Gastrocnemius medialis (tissue), 4 donors: ENCODE measurements around the gene SLC11A2. TPM values are rescaled to one million over a fixed set of nuclear protein-coding genes. Genes with fewer than 3 reads are reported as not detected.

Experiments
- ATAC-seq, 2 donors: fragments of 150-250 bp; one replicate each; pipeline ENCODE4 v1.9.1; 2016
- DNase-seq, 2 donors: peaks; one replicate each; pipeline ENCODE4 v3.0.0-alpha.2; 2019
- H3K27ac ChIP-seq, 4 donors: fragments of 200-600 bp; sonication (generic); 1 replicate in 1 of 4; 2 replicates in 3 of 4; pipeline ENCODE4 v1.5.1; 2016 to 2018; ENCODE audit warnings: mild to moderate bottlenecking in 2 of 4, moderate library complexity in 1 of 4
- H3K27me3 ChIP-seq, 3 donors: fragments of 200-600 bp; sonication (generic) in 2 of 3; 1 replicate in 1 of 3; 2 replicates in 2 of 3; pipeline versions ENCODE4 v1.5.1 to v1.6.0; 2016 to 2019; ENCODE audit warnings: mild to moderate bottlenecking in 1 of 3, moderate library complexity in 1 of 3
- H3K36me3 ChIP-seq, 2 donors: fragments of 200-600 bp; sonication (generic) in 1 of 2; one replicate each; pipeline ENCODE4 v1.5.1; 2017 to 2018
- H3K4me1 ChIP-seq, 2 donors: fragments of 200-600 bp; sonication (generic) in 1 of 2; one replicate each; pipeline ENCODE4 v1.5.1; 2016 to 2017; ENCODE audit warnings: mild to moderate bottlenecking in 2 of 2
- H3K4me3 ChIP-seq, 4 donors: fragments of 200-600 bp; sonication (generic) in 3 of 4; 1 replicate in 1 of 4; 2 replicates in 3 of 4; pipeline ENCODE4 v1.5.1; 2016 to 2019; ENCODE audit warnings: mild to moderate bottlenecking in 2 of 4
- H3K9me3 ChIP-seq, 3 donors: fragments of 200-600 bp; sonication (generic) in 2 of 3; 1 replicate in 1 of 3; 2 replicates in 2 of 3; pipeline ENCODE4 v1.5.1; 2016 to 2019
- CTCF ChIP-seq, 5 experiments: fragments of 450-650 bp in 3 of 5; fragments of 200-600 bp in 2 of 5; sonication (generic) in 2 of 5; IDR thresholded peaks in 4 of 5; conservative IDR thresholded peaks in 1 of 5; 1 replicate in 4 of 5; 2 replicates in 1 of 5; pipeline ENCODE4 v1.5.1; 2016 to 2019; ENCODE audit warnings: antibody characterized with exemption in 5 of 5, mild to moderate bottlenecking in 3 of 5, moderate library complexity in 3 of 5
- POLR2A ChIP-seq, 2 donors: fragments of 450-650 bp; IDR thresholded peaks; one replicate each; pipeline ENCODE4 v1.6.1; 2017; ENCODE audit warnings: antibody characterized with exemption in 2 of 2, mild to moderate bottlenecking in 2 of 2, moderate library complexity in 2 of 2
- in situ Hi-C, 4 donors: fragments of 200-750 bp; cut with MboI; loops; one replicate each; pipeline versions ENCODE4 v1.15.0 to v1.8.0; 2017; ENCODE audit warnings: low sequenced_read_pairs in 4 of 4
- intact Hi-C: fragments of 100-400 bp; cut with DNase I; formaldehyde crosslinking; loops from one replicate; pipeline ENCODE4 v1.15.1; 2023; ENCODE audit warnings: low total_unique reads
- total RNA-seq, 4 donors: library from RNA; depleted of rRNA; stranded (reverse); fragments of >200 nt; gene quantifications; one replicate each; pipeline versions ENCODE4 v1.1.0 to v1.2.3, GENCODE V29; 2016

SLC11A2 gene
- total RNA-seq, 4 donors from 2014 or later, result 24.0 to 65.4 (median 47.0) TPM

GRCh38 chr12:50971946-50972345, 54.2 kb downstream of the SLC11A2 start:
- no peak for TF ChIP-seq CTCF (IDR thresholded peaks at IDR 0.05 in 4 of 5, conservative IDR thresholded peaks at IDR 0.05 in 1 of 5)
- TF ChIP-seq POLR2A (IDR thresholded peaks at IDR 0.05), result no peak
- ATAC-seq (peak; percentile 97 to 100), DNase-seq (no peak)
- Histone ChIP-seq H3K4me1 (peaks cover 13 to 17% of the 10 kb centered on the region in 2 donors), H3K27me3 (no peaks in the 10 kb centered on the region), H3K9me3 (no peaks in the 10 kb centered on the region), H3K4me3 (no peak overlapping the region), H3K27ac (peak overlapping the region; percentile 53 to 72 (median 59)), H3K36me3 (peaks cover 0 to 23% of the 10 kb centered on the region in 2 donors)
- intact Hi-C loops, result no loop called here
- in situ Hi-C loops, result no loop called here

DNA sequence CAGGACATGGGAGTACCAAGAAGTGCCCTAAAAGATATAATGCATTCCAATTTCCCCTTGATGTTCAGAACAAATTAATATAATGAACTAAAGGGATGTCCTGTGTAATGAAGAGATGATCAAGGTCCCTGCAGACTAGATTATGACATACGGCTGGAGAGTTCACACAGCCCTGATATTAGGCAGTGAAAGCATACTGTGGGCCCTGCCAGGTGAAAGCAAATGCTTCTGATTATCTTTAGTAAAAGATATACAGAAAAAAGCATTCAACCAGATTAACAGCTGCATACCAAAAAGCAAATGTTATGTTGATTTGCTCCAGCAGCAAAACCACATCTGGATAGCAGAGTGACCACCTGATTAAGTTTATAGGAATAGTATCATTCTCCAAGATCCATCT, 61.8 kb downstream of the SLC11A2 start:
- ATAC-seq (no peak), DNase-seq (no peak)
- Histone ChIP-seq H3K27me3 (no peaks in the 10 kb centered on the region), H3K36me3 (peaks cover 0 to 14% of the 10 kb centered on the region in 2 donors), H3K9me3 (no peaks in the 10 kb centered on the region), H3K4me3 (no peak overlapping the region), H3K4me1 (peaks cover 0 to 17% of the 10 kb centered on the region in 2 donors), H3K27ac (no peak overlapping the region)
- in situ Hi-C loops, result no loop called here
- TF ChIP-seq POLR2A (IDR thresholded peaks at IDR 0.05) (no peak), CTCF (IDR thresholded peaks at IDR 0.05 in 4 of 5, conservative IDR thresholded peaks at IDR 0.05 in 1 of 5) (no peak)
- intact Hi-C loops, result no loop called here

DNA sequence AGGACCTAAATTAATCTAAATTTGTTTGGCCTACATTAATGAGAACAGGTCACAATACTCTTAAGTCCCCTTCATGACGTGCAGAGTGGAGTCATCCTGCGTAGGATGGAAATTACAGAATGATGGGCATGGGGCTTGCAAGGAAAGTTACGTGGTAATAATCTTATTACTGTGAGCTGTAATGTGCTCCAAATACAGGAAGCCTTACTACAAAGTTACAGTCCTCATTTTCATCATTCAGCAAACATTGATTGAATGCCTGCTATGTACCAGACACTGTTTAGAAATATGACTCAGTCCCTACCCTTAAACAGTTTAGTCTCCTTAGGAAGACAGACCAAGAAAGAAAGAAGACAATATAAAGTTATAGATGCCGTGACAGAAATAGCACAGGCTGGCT, 64.5 kb downstream of the SLC11A2 start:
- in situ Hi-C loops, result no loop called here
- Histone ChIP-seq H3K27me3 (no peaks in the 10 kb centered on the region), H3K4me1 (peaks cover 0 to 17% of the 10 kb centered on the region in 2 donors), H3K27ac (peak overlapping the region in 1 of 4 donors; percentile 50), H3K4me3 (no peak overlapping the region), H3K9me3 (no peaks in the 10 kb centered on the region), H3K36me3 (no peaks in the 10 kb centered on the region)
- ATAC-seq (peak in 1 of 2 donors; percentile 75), DNase-seq (no peak)
- intact Hi-C loops, result no loop called here
- TF ChIP-seq CTCF (IDR thresholded peaks at IDR 0.05 in 4 of 5, conservative IDR thresholded peaks at IDR 0.05 in 1 of 5) (no peak), POLR2A (IDR thresholded peaks at IDR 0.05) (no peak)

DNA sequence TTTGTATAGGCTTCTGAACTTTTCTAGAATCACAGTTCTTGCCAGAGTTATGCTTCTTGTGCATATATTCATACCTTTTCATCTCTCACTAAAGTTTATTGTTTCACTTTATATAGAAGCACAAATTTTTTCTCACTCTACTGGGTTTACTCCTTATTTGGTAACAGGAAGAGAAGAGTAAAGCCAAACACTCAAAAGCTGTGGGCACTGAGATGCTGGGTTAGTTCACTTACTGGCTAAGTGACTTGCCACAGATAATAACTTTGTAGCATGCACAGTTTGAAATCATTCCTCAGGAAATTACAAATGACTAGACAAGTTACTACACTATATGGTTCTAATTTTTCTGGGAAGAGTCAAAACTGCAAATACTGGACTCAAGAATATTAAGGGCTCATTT, 66.1 kb downstream of the SLC11A2 start:
- intact Hi-C loops (no loop called here), in situ Hi-C loops (no loop called here)
- no peak for ATAC-seq

More for the DNA sequence above, 66.1 kb downstream of the SLC11A2 start:
- Histone ChIP-seq H3K36me3 (no peaks in the 10 kb centered on the region), H3K9me3 (no peaks in the 10 kb centered on the region), H3K4me3 (no peak overlapping the region), H3K4me1 (peaks cover 0 to 21% of the 10 kb centered on the region in 2 donors), H3K27ac (no peak overlapping the region), H3K27me3 (no peaks in the 10 kb centered on the region)
- DNase-seq, result no peak
- no peak for TF ChIP-seq CTCF (IDR thresholded peaks at IDR 0.05 in 4 of 5, conservative IDR thresholded peaks at IDR 0.05 in 1 of 5)
- TF ChIP-seq POLR2A (IDR thresholded peaks at IDR 0.05), result no peak
